GM23338 (cell line): ENCODE results near the gene TM4SF5. TPM values are rescaled to one million over a fixed set of nuclear protein-coding genes. Genes with fewer than 3 reads are reported as not detected.

Source experiments
- ATAC-seq: fragments of 200-7000 bp; cut with Tn5 transposase; 3 replicates; pipeline ENCODE4 v1.9.1; 2020
- DNase-seq: peaks from one replicate; pipeline ENCODE4 v3.0.0-alpha.2; 2015; ENCODE audit warnings: low spot score
- H2AFZ ChIP-seq: fragments of 200-600 bp; sonication (generic); 2 replicates; pipeline ENCODE4 v1.8.0; 2016; ENCODE audit warnings: antibody characterized with exemption, mild to moderate bottlenecking, moderate library complexity
- H3F3A ChIP-seq: fragments of 200-600 bp; sonication (generic); replicated peaks from 2 replicates; pipeline ENCODE4 v1.8.0; 2017; ENCODE audit warnings: antibody characterized with exemption, mixed run types, low read depth
- H3K27ac ChIP-seq: fragments of 200-600 bp; sonication (generic); 2 replicates; pipeline ENCODE4 v1.6.1; 2016; ENCODE audit warnings: low read depth
- H3K27me3 ChIP-seq: fragments of 200-600 bp; sonication (generic); 2 replicates; pipeline ENCODE4 v1.8.0; 2016; ENCODE audit warnings: mild to moderate bottlenecking, mixed run types, moderate library complexity; ENCODE audit not compliant: insufficient read depth
- H3K36me3 ChIP-seq: fragments of 200-600 bp; sonication (generic); 2 replicates; pipeline ENCODE4 v1.8.0; 2016; ENCODE audit warnings: mild to moderate bottlenecking; ENCODE audit not compliant: insufficient read depth
- H3K4me1 ChIP-seq: fragments of 200-600 bp; sonication (generic); 2 replicates; pipeline ENCODE4 v1.8.0; 2016; ENCODE audit warnings: mild to moderate bottlenecking, moderate library complexity; ENCODE audit not compliant: insufficient read depth
- H3K4me2 ChIP-seq: fragments of 200-600 bp; sonication (generic); 2 replicates; pipeline ENCODE4 v1.7.1; 2017; ENCODE audit warnings: mixed run types
- H3K4me3 ChIP-seq: fragments of 200-600 bp; sonication (generic); 2 replicates; pipeline ENCODE4 v1.6.1; 2016; ENCODE audit warnings: mixed run types
- H3K79me2 ChIP-seq: fragments of 200-600 bp; sonication (generic); replicated peaks from 2 replicates; pipeline ENCODE4 v1.8.0; 2017; ENCODE audit warnings: mild to moderate bottlenecking; ENCODE audit not compliant: insufficient read depth
- H3K9me2 ChIP-seq: fragments of 200-600 bp; sonication (generic); 2 replicates; pipeline ENCODE4 v1.8.0; 2017; ENCODE audit not compliant: insufficient read depth
- H4K20me1 ChIP-seq: fragments of 200-600 bp; sonication (generic); replicated peaks from 2 replicates; pipeline ENCODE4 v1.8.0; 2017; ENCODE audit warnings: mild to moderate bottlenecking; ENCODE audit not compliant: insufficient read depth
- H3K27ac Mint-ChIP-seq: 2 replicates; pipeline ENCODE4 v1.8.0; 2020; ENCODE audit warnings: inconsistent platforms, mild to moderate bottlenecking, moderate library complexity, mixed read lengths
- H3K27me3 Mint-ChIP-seq: 3 replicates; pipeline ENCODE4 v1.8.0; 2022; ENCODE audit warnings: low read depth, mild to moderate bottlenecking, moderate library complexity, mixed read lengths, inconsistent platforms; ENCODE audit not compliant: insufficient read depth, poor library complexity
- H3K36me3 Mint-ChIP-seq: 3 replicates; pipeline ENCODE4 v1.8.0; 2021; ENCODE audit warnings: low read depth, mild to moderate bottlenecking, inconsistent platforms, moderate library complexity, mixed read lengths
- H3K4me1 Mint-ChIP-seq: 3 replicates; pipeline ENCODE4 v1.8.0; 2020; ENCODE audit warnings: mild to moderate bottlenecking, inconsistent platforms, mixed read lengths
- H3K4me3 Mint-ChIP-seq: 3 replicates; pipeline ENCODE4 v1.8.0; 2021; ENCODE audit warnings: moderate library complexity, mild to moderate bottlenecking, inconsistent platforms, mixed read lengths
- H3K9me3 Mint-ChIP-seq: 3 replicates; pipeline ENCODE4 v1.8.0; 2020; ENCODE audit warnings: moderate library complexity, mild to moderate bottlenecking, inconsistent platforms, mixed read lengths
- CREB1 ChIP-seq: fragments of 250-450 bp; sonication (Bioruptor Pico); IDR thresholded peaks from 2 replicates; pipeline ENCODE4 v1.5.0; 2020; ENCODE audit warnings: low read depth, mild to moderate bottlenecking, moderate library complexity
- CTCF ChIP-seq, 2 experiments: fragments of 200-600 bp in 1 of 2; sonication (generic) in 1 of 2; conservative IDR thresholded peaks; 2 replicates each; pipeline versions ENCODE4 v1.5.1 to v1.6.1; 2016 to 2017; ENCODE audit warnings: antibody characterized with exemption in 2 of 2, low read depth in 2 of 2, mild to moderate bottlenecking in 2 of 2, moderate library complexity in 1 of 2
- EZH2 ChIP-seq: fragments of 200-600 bp; sonication (generic); IDR thresholded peaks from one replicate; pipeline ENCODE4 v1.8.0; 2017; ENCODE audit warnings: antibody characterized with exemption, mild to moderate bottlenecking, low read depth; ENCODE audit not compliant: unreplicated experiment
- JUNB ChIP-seq: IDR thresholded peaks from one replicate; pipeline ENCODE4 v1.6.1; 2016; ENCODE audit warnings: antibody characterized with exemption; ENCODE audit not compliant: unreplicated experiment
- POLR2AphosphoS5 ChIP-seq: IDR thresholded peaks from 2 replicates; pipeline ENCODE4 v1.6.1; 2016; ENCODE audit warnings: antibody characterized with exemption, low read depth
- STAT1 ChIP-seq: IDR thresholded peaks from one replicate; pipeline ENCODE4 v1.6.1; 2016; ENCODE audit warnings: antibody characterized with exemption; ENCODE audit not compliant: unreplicated experiment
- ZNF462 ChIP-seq: fragments of 250-450 bp; sonication (Bioruptor Pico); IDR thresholded peaks from 2 replicates; pipeline ENCODE4 v1.5.0; 2020; ENCODE audit warnings: mild to moderate bottlenecking, moderate library complexity
- polyA plus RNA-seq: library from polyadenylated mRNA; unstranded; fragments of >200 nt; fragmentation: Nextera tagmentation; extraction: Ambion mirVana; gene quantifications from 2 replicates; pipeline ENCODE4 v1.2.1, GENCODE V29; 2016
- total RNA-seq: library from RNA; depleted of rRNA; stranded (reverse); fragments of >200 nt; shearing (Covaris generic); gene quantifications from 2 replicates; pipeline ENCODE4 v1.2.3, GENCODE V29; 2014

Gene TM4SF5
- total and polyA plus RNA-seq, 2 experiments from 2014 or later: not detected

- TF ChIP-seq ZNF462 (no peak), CTCF (conservative IDR thresholded peaks at IDR 0.05; ENCODE audit: low read depth in 2 of 2) (no peak), POLR2AphosphoS5 (no peak), JUNB (no peak), STAT1 (no peak)
Measured at GRCh38 chr17:4740584-4740983, 31.1 kb upstream of the TM4SF5 start (continued).

- Histone ChIP-seq H3K79me2 (no peaks in the 10 kb centered on the region), H3K9me2 (no peaks in the 10 kb centered on the region), H3K4me3 (no peak overlapping the region), H2AFZ (no peak overlapping the region), H3K4me1 (peaks cover 15% of the 10 kb centered on the region), H3K36me3 (no peaks in the 10 kb centered on the region), H4K20me1 (0 out of 2 replicates have a peak, but pooled peaks cover 5% of the 10 kb centered on the region), H3K27ac (no peak overlapping the region), H3K27me3 (peaks cover 63% of the 10 kb centered on the region), H3F3A (peaks cover 13% of the 10 kb centered on the region; the same call in 1 of the 2 replicates), H3K4me2 (no peak overlapping the region)
- no peaks in the 10 kb centered on the region; the same call in 1 of the 3 replicates for H3K9me3 Mint-ChIP-seq
- no peak overlapping the region for H3K4me3 Mint-ChIP-seq
- DNase-seq: no peak
- ATAC-seq: no peak
- peaks cover 69% of the 10 kb centered on the region for H3K27me3 Mint-ChIP-seq
- H3K27ac Mint-ChIP-seq: no peak overlapping the region
- H3K36me3 Mint-ChIP-seq: no peaks in the 10 kb centered on the region; the same call in 2 of the 3 replicates
- H3K4me1 Mint-ChIP-seq: peaks cover 23% of the 10 kb centered on the region
- no peak for TF ChIP-seq JUNB
- no peak for TF ChIP-seq EZH2
- TF ChIP-seq STAT1: no peak
- TF ChIP-seq ZNF462: no peak
- no peak for TF ChIP-seq CREB1 (CRISPR knock-in tag)
Measured at GRCh38 chr17:4741544-4741943, 30.1 kb upstream of the TM4SF5 start.
